Gastroesophageal sphincter (tissue), 3 donors: ENCODE data around the gene PSME3IP1.

ENCODE experiments used
- CTCF ChIP-seq, 4 experiments: fragments of 200-600 bp in 2 of 4; fragments of 450-650 bp in 2 of 4; sonication (generic) in 1 of 4; IDR thresholded peaks; one replicate each; pipeline ENCODE4 v1.5.1; 2017 to 2019; ENCODE audit warnings: antibody characterized with exemption in 4 of 4, mild to moderate bottlenecking in 2 of 4, moderate library complexity in 2 of 4
- POLR2AphosphoS5 ChIP-seq: sonication (generic); formaldehyde crosslinking; IDR thresholded peaks from one replicate; pipeline ENCODE4 v1.6.1; 2017; ENCODE audit warnings: antibody characterized with exemption

- TF ChIP-seq CTCF (IDR thresholded peaks at IDR 0.05) (no peak), POLR2AphosphoS5 (no peak)
Observed at GRCh38 chr16:57141822-57142631, 43.8 kb downstream of the PSME3IP1 start.
